Measurements from ENCODE around the gene SGCG.

Gene SGCG

GRCh38 chr13:23161481-23161825 is 19.3 kb upstream of the SGCG start:
- DNase-seq (ENCODE audit: low read depth), result no peak
- no peak for TF ChIP-seq CTCF (IDR thresholded peaks at IDR 0.05; ENCODE audit: control insufficient read depth, insufficient read depth, low read depth, low read length, missing control alignments)
- H3K4me3 ChIP-seq (ENCODE audit: control insufficient read depth, low read depth, low read length), result no peak overlapping the region

GRCh38 chr13:23175920-23176319 is 4.9 kb upstream of the SGCG start:
- TF ChIP-seq CTCF (IDR thresholded peaks at IDR 0.05; ENCODE audit: control insufficient read depth, insufficient read depth, low read depth, low read length, missing control alignments), result peak; percentile 23
- no peak for DNase-seq (ENCODE audit: low read depth)
- no peak overlapping the region for H3K4me3 ChIP-seq (ENCODE audit: control insufficient read depth, low read depth, low read length)

- DNase-seq (ENCODE audit: low read depth), result no peak
- H3K4me3 ChIP-seq (ENCODE audit: control insufficient read depth, low read depth, low read length), result no peak overlapping the region
- no peak for TF ChIP-seq CTCF (IDR thresholded peaks at IDR 0.05; ENCODE audit: control insufficient read depth, insufficient read depth, low read depth, low read length, missing control alignments)
Observed at GRCh38 chr13:23182142-23182541, 1.4 kb downstream of the SGCG start.

- no peak for TF ChIP-seq CTCF (IDR thresholded peaks at IDR 0.05; ENCODE audit: control insufficient read depth, insufficient read depth, low read depth, low read length, missing control alignments)
- DNase-seq (ENCODE audit: low read depth), result no peak
- H3K4me3 ChIP-seq (ENCODE audit: control insufficient read depth, low read depth, low read length), result no peak overlapping the region
Observed at GRCh38 chr13:23183292-23183691, 2.5 kb downstream of the SGCG start.

GRCh38 chr13:23185542-23185941 is 4.8 kb downstream of the SGCG start:
- DNase-seq (ENCODE audit: low read depth), result no peak
- H3K4me3 ChIP-seq (ENCODE audit: control insufficient read depth, low read depth, low read length), result no peak overlapping the region
- TF ChIP-seq CTCF (IDR thresholded peaks at IDR 0.05; ENCODE audit: control insufficient read depth, insufficient read depth, low read depth, low read length, missing control alignments), result no peak

GRCh38 chr13:23201870-23202269 is 21.1 kb downstream of the SGCG start:
- no peak for DNase-seq (ENCODE audit: low read depth)
- no peak for TF ChIP-seq CTCF (IDR thresholded peaks at IDR 0.05; ENCODE audit: control insufficient read depth, insufficient read depth, low read depth, low read length, missing control alignments)
- H3K4me3 ChIP-seq (ENCODE audit: control insufficient read depth, low read depth, low read length), result no peak overlapping the region

GRCh38 chr13:23202383-23202782 is 21.6 kb downstream of the SGCG start:
- no peak for TF ChIP-seq CTCF (IDR thresholded peaks at IDR 0.05; ENCODE audit: control insufficient read depth, insufficient read depth, low read depth, low read length, missing control alignments)
- no peak overlapping the region for H3K4me3 ChIP-seq (ENCODE audit: control insufficient read depth, low read depth, low read length)
- DNase-seq (ENCODE audit: low read depth), result peak; percentile 8

Measured in AG09309 (cell line).